HL-60/S4 (cell line): ENCODE results near the gene DDN.

Experiments
- in situ Hi-C: fragments of 300-500 bp; cut with MboI; formaldehyde crosslinking; loops from 2 replicates; pipeline ENCODE4 v1.14.3; 2022; ENCODE audit warnings: low sequenced_read_pairs

DDN gene

DNA sequence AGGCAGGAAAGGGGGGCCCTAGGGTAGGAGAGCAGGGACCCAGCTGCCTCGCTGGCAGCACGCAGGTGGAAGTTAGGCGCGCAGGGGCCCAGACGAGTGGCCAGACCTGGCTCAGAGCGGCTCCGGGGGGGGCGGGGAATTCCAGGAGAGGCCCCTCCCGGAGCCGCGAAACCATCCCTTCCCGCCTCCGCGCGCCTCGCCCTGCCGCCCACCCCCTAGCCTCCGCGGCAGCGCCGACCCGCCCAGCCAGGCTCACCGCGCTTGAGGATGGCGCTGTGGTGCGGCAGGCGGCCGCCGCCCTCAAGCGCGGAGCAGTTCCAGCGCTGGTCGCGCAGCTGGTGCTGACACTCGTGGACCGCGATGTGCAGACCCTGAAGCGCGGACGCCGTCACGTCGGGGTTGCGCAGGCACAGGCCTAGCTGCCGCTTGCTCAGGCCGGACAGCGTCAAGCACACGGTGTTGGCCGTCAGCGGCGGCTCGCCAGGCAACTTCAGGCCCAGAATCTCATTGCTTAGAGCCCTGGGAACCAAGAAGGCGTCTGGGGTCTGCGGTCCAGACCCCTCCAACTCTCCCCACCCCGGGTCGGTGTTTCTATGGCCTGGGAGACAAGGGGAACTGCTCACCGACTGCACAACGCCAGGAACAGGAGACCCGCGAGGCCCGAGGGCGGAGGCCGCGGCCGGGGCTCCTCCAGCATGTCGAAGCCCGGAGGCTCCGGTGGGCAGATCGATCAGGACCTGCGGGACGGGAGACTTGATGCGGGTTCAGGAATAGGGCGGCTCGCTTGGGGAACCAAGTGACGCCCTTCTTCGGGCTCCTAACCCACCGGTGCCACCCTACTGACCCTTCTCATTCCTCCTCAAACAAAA lies 29.1 kb downstream of the DDN start:
- in situ Hi-C loops: no loop called here

DNA sequence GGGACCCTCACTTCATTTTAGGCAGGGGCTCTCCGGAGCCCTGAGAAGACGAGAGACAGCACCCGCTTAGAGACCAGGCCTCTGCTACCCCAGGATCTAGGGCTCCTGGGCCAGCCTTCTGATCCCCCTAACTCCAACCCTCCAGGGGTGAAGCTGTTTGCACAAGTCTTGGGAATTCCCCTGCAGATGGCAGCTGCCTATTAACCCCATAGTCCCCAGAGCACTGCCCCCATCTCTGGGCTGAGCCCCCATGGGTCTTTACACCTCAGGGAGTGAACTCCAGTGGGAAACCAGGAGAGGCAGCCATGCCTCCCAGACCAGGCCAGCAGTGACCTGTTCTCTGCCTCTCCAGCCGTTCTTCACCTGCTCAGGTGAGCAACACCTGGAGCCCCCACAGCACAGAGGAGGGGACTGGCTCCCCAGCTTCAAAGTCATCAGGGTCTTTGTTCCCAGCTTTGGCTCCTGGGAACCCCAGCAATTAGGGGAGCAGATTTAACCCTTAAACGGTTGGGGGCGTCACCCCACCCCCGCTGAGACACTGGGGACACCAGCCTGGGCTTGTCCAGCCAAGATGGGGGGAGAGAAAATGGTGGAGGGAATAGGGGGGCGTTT lies 29.9 kb downstream of the DDN start:
- in situ Hi-C loops: no loop called here

GRCh38 chr12:48968467-48968866 lies 30.7 kb downstream of the DDN start:
- in situ Hi-C loops: no loop called here

DNA sequence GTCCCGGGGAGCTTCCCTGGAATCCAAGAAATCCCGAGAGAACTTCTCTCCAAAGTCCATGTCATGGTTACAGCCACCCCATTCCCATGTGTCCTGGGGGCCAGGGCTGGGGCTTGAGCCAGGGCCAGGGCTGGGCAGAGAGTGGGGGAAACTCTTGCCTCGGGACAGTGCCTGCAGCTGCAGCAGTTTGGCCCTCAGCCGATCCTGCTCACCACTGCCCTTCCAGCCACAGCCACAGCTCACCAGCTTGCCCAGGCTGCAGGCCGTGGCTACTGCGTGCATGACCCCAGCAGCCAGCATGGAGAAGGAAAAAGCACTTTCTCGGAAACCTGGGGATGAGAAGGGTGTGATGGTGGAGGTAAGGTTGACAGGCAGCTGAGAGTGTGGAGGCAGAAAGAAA lies 31.2 kb downstream of the DDN start:
- in situ Hi-C loops: no loop called here

- in situ Hi-C loops: no loop called here
These were observed 32.8 kb downstream of the DDN start for GRCh38 chr12:48966177-48966895.

GRCh38 chr12:48965298-48965838 lies 33.8 kb downstream of the DDN start:
- in situ Hi-C loops: no loop called here

GRCh38 chr12:48961801-48962200 lies 37.4 kb downstream of the DDN start:
- in situ Hi-C loops: no loop called here

DNA sequence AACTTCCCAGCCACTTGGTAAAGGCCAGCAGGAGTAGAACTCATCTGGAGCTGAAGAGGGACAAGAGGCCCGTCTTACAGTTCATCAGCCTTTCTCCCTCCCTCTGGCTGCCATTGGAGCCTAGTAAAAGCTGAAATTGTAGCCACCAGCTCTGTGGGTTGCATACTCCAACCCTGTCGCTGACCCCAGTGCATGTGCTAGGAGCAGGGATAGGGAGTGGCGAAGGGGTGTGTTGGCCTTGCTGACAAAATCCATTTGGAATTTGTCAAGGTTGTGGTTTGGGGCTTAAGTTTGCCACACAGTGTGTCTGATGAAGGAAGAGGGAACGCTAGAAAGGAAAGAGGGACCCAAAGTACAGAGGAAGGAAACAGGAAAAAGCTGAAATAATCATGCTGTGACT lies 37.8 kb downstream of the DDN start:
- in situ Hi-C loops: no loop called here

DNA sequence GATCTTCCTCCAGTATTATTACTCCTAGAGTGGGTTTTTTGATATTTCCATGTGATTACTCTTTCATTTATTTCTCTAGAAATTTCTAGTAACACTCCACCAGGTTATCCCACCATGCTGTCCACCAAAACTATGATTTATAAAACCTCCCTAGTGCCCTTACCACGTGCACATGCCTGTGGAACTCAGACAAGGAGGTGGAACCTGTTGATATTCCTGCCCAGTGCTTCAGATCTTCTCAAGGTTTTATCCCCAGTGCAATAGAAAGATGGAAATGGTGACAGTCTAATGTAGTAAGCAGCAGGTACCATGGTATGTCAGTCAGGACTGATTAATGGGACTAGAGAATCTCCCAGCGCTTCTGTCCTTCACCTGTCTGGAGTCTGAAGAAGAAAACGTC lies 38.3 kb downstream of the DDN start:
- in situ Hi-C loops: no loop called here

DNA sequence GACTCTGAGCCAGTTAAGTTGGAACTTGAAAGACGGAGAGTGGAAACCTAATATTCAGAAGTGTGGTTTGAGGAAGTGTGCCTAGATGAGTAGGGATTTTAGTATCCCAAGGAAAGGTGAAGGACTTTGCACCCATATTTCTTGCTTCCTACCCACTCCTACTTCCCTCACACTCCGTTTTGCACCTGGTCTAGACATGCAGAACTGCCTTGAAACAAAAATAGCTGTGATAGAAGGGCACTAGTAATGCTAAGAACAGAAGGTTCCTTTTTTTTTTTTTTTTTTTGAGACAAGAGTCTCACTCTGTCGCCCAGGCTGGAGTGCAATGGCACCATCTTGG lies 41.2 kb downstream of the DDN start:
- in situ Hi-C loops: no loop called here

DNA sequence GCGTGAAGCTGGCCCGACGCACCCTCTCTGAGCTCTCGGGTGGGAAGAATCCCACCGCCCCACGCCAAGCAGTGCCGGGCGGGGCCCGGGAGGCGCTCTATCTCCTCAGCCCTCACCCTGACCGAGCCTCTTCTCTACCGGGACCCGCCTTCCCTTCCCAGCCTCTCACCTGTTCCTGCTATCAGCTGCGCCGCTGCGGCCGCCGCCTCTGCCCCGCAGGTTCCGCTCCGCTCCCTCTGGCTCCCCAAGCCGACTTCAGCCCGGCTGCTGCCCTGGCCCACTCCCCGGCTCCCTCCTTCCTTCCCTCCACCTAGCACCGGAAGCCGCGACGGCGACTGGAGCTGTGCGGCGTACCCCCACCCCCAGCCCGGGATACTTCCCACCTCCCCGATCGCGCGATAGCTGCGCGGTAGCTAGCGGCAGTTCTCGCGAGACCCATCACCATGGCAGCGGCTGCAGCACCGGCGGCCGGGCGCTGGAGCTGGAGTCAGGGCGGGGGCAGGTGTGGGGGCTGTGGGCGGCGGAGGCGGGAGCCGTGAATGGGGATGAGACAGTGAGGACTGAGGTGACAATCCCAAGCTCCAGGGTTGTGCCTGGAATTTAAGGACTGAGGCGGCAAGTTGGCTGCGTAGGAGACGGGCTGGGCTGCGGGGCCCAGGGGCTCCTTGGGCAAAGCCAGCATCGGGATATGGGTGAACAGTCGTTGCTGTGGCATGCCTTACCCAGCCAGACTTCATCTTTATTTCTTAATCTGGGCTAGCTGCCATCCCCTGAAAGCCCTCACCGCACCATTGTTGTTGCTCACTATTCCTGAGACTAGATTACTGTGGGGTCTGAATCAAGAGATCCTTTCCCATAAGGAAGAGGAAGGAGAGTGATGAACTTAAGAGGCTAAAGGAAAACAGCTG lies 41.8 kb downstream of the DDN start, which contains the start of gene ARF3:
Gene ARF3 (minus strand): TSS at position 347 of the 908 bp plus-strand sequence. CDS start 16,392 bp downstream, outside the sequence.
- in situ Hi-C loops: no loop called here

DNA sequence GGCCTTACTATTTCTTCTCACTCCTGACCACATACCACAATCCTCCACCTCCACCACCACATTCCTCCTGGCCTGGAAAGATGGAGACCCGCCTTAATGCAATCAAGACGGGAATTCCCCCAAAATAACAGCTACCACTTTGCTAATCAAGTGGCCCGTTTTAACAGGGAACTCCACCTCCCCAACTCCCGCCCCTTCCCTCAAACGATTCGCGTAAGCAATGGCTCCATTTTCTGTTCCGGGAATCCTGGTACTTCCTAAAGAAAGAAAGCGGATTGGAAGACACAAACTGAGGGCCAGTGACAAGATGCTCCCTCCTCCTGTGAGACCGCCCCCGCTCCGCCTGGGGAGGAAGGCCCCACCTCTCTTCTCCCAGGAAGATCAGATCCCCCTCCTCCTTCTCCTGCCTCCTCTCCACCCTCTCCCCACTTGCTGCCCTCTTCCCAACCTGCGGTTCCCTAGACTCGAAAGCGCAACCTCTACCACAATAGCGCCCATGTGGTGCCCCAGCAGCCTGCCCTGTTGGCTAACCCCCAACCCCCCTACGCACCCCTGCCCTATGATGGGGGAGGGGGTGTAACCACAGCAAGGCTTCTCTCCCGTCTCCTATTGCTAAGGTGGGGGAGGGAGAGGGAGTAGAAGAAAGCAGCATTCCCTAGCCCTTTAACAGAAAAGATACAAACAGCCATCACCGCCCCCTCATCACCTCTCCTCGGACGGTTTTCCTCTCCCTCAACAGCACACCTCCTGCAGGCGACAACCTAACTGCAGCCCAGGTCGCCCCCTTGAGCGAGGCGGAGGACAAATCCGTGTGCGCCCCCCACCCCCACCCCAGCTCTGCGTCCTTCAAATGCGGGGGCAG lies 42.7 kb downstream of the DDN start:
- in situ Hi-C loops: no loop called here

- in situ Hi-C loops: no loop called here
These were observed 44.2 kb downstream of the DDN start for GRCh38 chr12:48954841-48955501.

DNA sequence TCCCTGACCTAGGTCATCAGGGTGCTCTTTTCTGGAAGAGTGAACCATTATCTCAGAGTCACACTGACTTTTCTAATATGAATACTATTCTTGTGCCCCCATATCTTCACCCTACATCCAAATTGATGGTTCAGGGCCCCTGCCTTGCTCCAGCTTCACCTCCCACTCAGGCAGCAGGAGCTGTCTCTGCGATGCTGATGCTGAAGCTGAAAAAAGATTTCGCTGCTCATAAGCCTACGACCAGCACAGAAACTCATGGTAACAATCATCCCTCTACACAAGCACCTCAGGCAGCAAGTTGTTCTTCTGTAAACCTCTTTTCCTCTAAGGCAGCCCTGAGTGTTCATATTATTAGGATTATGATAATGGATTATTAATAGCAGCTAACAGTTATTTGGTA lies 45.1 kb downstream of the DDN start:
- in situ Hi-C loops: no loop called here

DNA sequence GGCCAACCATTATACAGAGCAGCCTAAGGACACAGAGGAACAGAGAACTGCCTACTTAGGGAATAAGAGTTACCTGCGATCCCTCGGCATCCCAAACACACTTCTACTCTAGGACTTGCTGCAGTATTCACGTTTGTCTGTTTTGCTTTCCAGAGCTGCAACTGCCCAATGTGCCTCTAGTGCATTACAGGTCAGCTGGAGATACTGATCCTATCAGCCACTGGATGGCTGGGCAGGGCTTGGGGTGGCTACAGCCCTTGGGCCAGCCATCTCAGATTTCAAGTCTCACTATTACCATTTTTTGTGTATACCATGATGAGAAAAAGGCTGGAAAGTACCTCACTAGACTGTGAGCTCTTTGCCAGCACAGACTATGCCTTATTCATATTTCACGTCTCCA lies 46.5 kb downstream of the DDN start:
- in situ Hi-C loops: no loop called here

- in situ Hi-C loops: no loop called here
These were observed 51.4 kb downstream of the DDN start for GRCh38 chr12:48947727-48948126.

GRCh38 chr12:48946943-48947342 lies 52.2 kb downstream of the DDN start:
- in situ Hi-C loops: no loop called here

- in situ Hi-C loops: no loop called here
These were observed 53.0 kb downstream of the DDN start for GRCh38 chr12:48946205-48946604.
